ENCODE data around the gene DNMT3A. TPM values are rescaled to one million over a fixed set of nuclear protein-coding genes. Genes with fewer than 3 reads are reported as not detected.
"Not testable (repeated sequence)": the region's sequence is repeated elsewhere in the genome, so short reads cannot be mapped to it uniquely, and the experiment has no call there.

The DNMT3A gene
- polyA plus RNA-seq, 12 donors, result 44.6 to 244 (median 56.8) TPM

- no peak for DNase-seq
These were observed 55.7 kb downstream of the DNMT3A start for GRCh38 chr2:25286025-25286400.

- DNase-seq, result no peak
These were observed 56.3 kb downstream of the DNMT3A start for GRCh38 chr2:25285265-25286024.

GRCh38 chr2:25284756-25285155 lies 57.0 kb downstream of the DNMT3A start:
- no peak for DNase-seq

GRCh38 chr2:25283921-25284320 lies 57.8 kb downstream of the DNMT3A start:
- DNase-seq, result no peak

GRCh38 chr2:25281941-25282340 lies 59.8 kb downstream of the DNMT3A start:
- no peak for DNase-seq

GRCh38 chr2:25281522-25281921 lies 60.2 kb downstream of the DNMT3A start:
- DNase-seq, result no peak

GRCh38 chr2:25280051-25280687 lies 61.6 kb downstream of the DNMT3A start:
- no peak for DNase-seq

GRCh38 chr2:25279091-25279651 lies 62.6 kb downstream of the DNMT3A start:
- DNase-seq, result no peak

- peak; percentile 64 for DNase-seq
These were observed 64.9 kb downstream of the DNMT3A start for GRCh38 chr2:25276569-25277465.

GRCh38 chr2:25275575-25275965 lies 66.2 kb downstream of the DNMT3A start:
- no peak for DNase-seq

- no peak for DNase-seq
These were observed 66.7 kb downstream of the DNMT3A start for GRCh38 chr2:25274868-25275574.

- DNase-seq, result no peak
These were observed 67.7 kb downstream of the DNMT3A start for GRCh38 chr2:25273985-25274535.

GRCh38 chr2:25272705-25273104 lies 69.0 kb downstream of the DNMT3A start:
- DNase-seq, result not testable (repeated sequence)

GRCh38 chr2:25270061-25270460 lies 71.7 kb downstream of the DNMT3A start:
- DNase-seq, result no peak

- no peak for DNase-seq
These were observed 72.5 kb downstream of the DNMT3A start for GRCh38 chr2:25269233-25269632.

GRCh38 chr2:25268139-25268538 lies 73.6 kb downstream of the DNMT3A start:
- no peak for DNase-seq

- no peak for DNase-seq
These were observed 75.3 kb downstream of the DNMT3A start for GRCh38 chr2:25266399-25266798.

GRCh38 chr2:25265802-25266201 lies 75.9 kb downstream of the DNMT3A start:
- DNase-seq, result no peak

- no peak for DNase-seq
These were observed 76.7 kb downstream of the DNMT3A start for GRCh38 chr2:25265001-25265400.

GRCh38 chr2:25262288-25262687 lies 79.4 kb downstream of the DNMT3A start:
- no peak for DNase-seq

GRCh38 chr2:25259737-25260124 lies 82.0 kb downstream of the DNMT3A start:
- DNase-seq, result no peak
